BLaER1 (cell line): Measurements from ENCODE around the gene MON1B.
"Not testable (repeated sequence)": the region's sequence is repeated elsewhere in the genome, so short reads cannot be mapped to it uniquely, and the experiment has no call there.

Experiments used
- H3K27ac ChIP-seq: shearing (Covaris generic); formaldehyde crosslinking; 2 replicates; pipeline ENCODE4 v1.8.1; 2022
- H3K27me3 ChIP-seq: shearing (Covaris generic); formaldehyde crosslinking; 2 replicates; pipeline ENCODE4 v1.8.1; 2022
- H3K36me3 ChIP-seq: shearing (Covaris generic); formaldehyde crosslinking; 2 replicates; pipeline ENCODE4 v1.8.1; 2022
- H3K4me1 ChIP-seq: shearing (Covaris generic); formaldehyde crosslinking; 2 replicates; pipeline ENCODE4 v1.8.1; 2022
- H3K4me2 ChIP-seq: shearing (Covaris generic); formaldehyde crosslinking; 2 replicates; pipeline ENCODE4 v1.8.1; 2022
- H3K4me3 ChIP-seq: shearing (Covaris generic); formaldehyde crosslinking; 2 replicates; pipeline ENCODE4 v1.8.1; 2022
- H3K9ac ChIP-seq: shearing (Covaris generic); formaldehyde crosslinking; 2 replicates; pipeline ENCODE4 v1.8.1; 2022
- H3K9me3 ChIP-seq: shearing (Covaris generic); formaldehyde crosslinking; 2 replicates; pipeline ENCODE4 v1.8.1; 2022
- H4K20me1 ChIP-seq: shearing (Covaris generic); formaldehyde crosslinking; 2 replicates; pipeline ENCODE4 v1.8.1; 2022
- Cebpa-rat ChIP-seq: shearing (Covaris generic); IDR thresholded peaks from 2 replicates; pipeline ENCODE4 v1.8.1; 2022

Gene MON1B

DNA sequence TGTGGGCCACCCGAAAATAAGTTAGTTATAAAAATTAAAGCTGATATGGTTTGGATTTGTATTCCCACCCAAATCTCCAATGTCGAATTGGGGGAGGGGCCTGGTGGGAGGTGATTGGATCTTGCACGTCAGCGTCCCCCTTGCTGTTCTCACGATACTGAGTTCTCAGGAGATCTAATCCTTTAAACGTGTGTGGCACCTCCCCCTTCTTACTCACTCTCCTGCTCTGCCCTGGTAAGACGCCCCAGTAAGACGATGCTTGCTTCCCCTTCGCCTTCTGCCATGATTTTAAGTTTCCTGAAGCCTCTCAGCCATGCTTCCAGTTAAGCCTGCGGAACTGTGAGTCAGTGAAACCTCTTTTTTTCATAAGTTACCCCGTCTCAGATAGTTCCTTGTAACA is 43.6 kb downstream of the MON1B start:
- H3K4me3 ChIP-seq, result no peak overlapping the region
- no peak for TF ChIP-seq Cebpa-rat
- no peak overlapping the region for H3K4me2 ChIP-seq
- no peaks in the 10 kb centered on the region for H3K27me3 ChIP-seq
- no peaks in the 10 kb centered on the region for H4K20me1 ChIP-seq
- H3K27ac ChIP-seq, result no peak overlapping the region
- H3K9me3 ChIP-seq, result no peaks in the 10 kb centered on the region
- peaks cover 4% of the 10 kb centered on the region; the same call in 1 of the 2 replicates for H3K4me1 ChIP-seq
- H3K36me3 ChIP-seq, result no peaks in the 10 kb centered on the region
- H3K9ac ChIP-seq, result 0 out of 2 replicates have a peak overlapping the region, but pooled peaks have one; percentile 4

GRCh38 chr16:77236063-77236511 is 45.1 kb downstream of the MON1B start:
- H3K4me2 ChIP-seq, result peak overlapping the region; percentile 61
- peaks cover 4% of the 10 kb centered on the region; the same call in 1 of the 2 replicates for H3K4me1 ChIP-seq
- H3K4me3 ChIP-seq, result no peak overlapping the region
- no peaks in the 10 kb centered on the region for H3K36me3 ChIP-seq
- H3K27ac ChIP-seq, result no peak overlapping the region
- H3K9ac ChIP-seq, result no peak overlapping the region
- no peaks in the 10 kb centered on the region for H3K9me3 ChIP-seq
- H3K27me3 ChIP-seq, result no peaks in the 10 kb centered on the region
- no peak for TF ChIP-seq Cebpa-rat
- H4K20me1 ChIP-seq, result no peaks in the 10 kb centered on the region

DNA sequence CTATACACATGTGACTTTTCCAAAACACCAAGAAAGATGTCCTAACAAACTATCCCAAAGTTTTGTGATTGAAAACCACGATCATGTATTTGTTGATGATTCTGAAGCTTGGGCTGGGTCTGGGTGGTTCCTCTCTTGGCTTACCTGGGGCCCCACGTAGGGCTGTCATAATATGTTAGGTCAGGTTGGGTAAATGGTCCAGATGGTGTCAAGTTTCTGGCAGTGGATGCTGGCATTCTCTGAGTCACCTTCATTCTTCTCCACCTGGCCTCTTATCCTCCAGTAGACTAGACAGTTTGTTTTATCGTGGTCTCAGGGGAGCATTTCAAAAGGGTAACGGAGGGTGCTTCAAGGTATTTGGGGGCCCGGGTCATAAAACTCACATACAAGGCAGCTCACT is 47.6 kb downstream of the MON1B start:
- H3K27me3 ChIP-seq, result no peaks in the 10 kb centered on the region

GRCh38 chr16:77242471-77242870 is 51.5 kb downstream of the MON1B start:
- not testable (repeated sequence) for H4K20me1 ChIP-seq, H3K4me3 ChIP-seq, H3K4me2 ChIP-seq, H3K9ac ChIP-seq, H3K27me3 ChIP-seq, H3K9me3 ChIP-seq, H3K36me3 ChIP-seq, H3K27ac ChIP-seq, H3K4me1 ChIP-seq

More for the DNA sequence above, 47.6 kb downstream of the MON1B start:
- H3K4me3 ChIP-seq, result no peak overlapping the region
- H3K4me1 ChIP-seq, result peaks cover 4% of the 10 kb centered on the region; the same call in 1 of the 2 replicates
- H3K9ac ChIP-seq, result no peak overlapping the region
- H3K9me3 ChIP-seq, result no peaks in the 10 kb centered on the region
- no peak overlapping the region for H3K27ac ChIP-seq
- no peaks in the 10 kb centered on the region for H4K20me1 ChIP-seq
- no peaks in the 10 kb centered on the region for H3K36me3 ChIP-seq
- no peak for TF ChIP-seq Cebpa-rat
- H3K4me2 ChIP-seq, result no peak overlapping the region

DNA sequence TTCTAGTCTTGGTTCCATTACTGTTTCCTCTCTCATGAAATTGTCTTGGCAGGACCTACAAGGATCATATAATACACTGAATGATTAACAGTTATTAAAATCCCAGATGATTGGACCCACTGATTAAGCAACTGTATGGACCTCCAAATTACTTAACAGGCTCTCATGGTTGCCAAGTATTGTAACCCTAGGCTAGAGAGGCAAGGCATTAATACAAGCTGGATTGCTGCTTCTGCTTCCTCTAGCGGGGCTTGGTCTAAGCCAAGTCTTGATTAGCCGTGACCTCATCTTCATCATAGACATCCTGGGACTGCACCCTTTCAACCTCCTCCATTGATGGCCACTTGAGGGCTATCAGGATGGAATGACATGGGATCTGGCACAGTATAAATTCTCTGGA is 55.2 kb downstream of the MON1B start:
- H3K4me3 ChIP-seq, result no peak overlapping the region
- H3K27me3 ChIP-seq, result no peaks in the 10 kb centered on the region
- no peak overlapping the region for H3K4me2 ChIP-seq
- no peak overlapping the region for H3K27ac ChIP-seq
- no peaks in the 10 kb centered on the region for H3K9me3 ChIP-seq
- no peak overlapping the region for H3K9ac ChIP-seq
- no peaks in the 10 kb centered on the region for H4K20me1 ChIP-seq
- no peak for TF ChIP-seq Cebpa-rat
- no peaks in the 10 kb centered on the region for H3K36me3 ChIP-seq
- H3K4me1 ChIP-seq, result no peaks in the 10 kb centered on the region

GRCh38 chr16:77250400-77250799 is 59.4 kb downstream of the MON1B start:
- Histone ChIP-seq H3K27ac (no peak overlapping the region), H3K9me3 (no peaks in the 10 kb centered on the region), H4K20me1 (no peaks in the 10 kb centered on the region), H3K36me3 (no peaks in the 10 kb centered on the region), H3K4me1 (no peaks in the 10 kb centered on the region), H3K27me3 (no peaks in the 10 kb centered on the region), H3K4me3 (no peak overlapping the region), H3K9ac (no peak overlapping the region), H3K4me2 (no peak overlapping the region)
- no peak for TF ChIP-seq Cebpa-rat
